Upper lobe of right lung (tissue), 1 donor: Measurements from ENCODE around the gene APBB2. TPM values are rescaled to one million over a fixed set of nuclear protein-coding genes. Genes with fewer than 3 reads are reported as not detected.
A peak's percentile ranks its signal among the peaks of the same experiment; 100 is the strongest.

Experiments used
- ATAC-seq: fragments of 200-7000 bp; cut with Tn5 transposase; one replicate; pipeline ENCODE4 v1.9.1; 2020; ENCODE audit warnings: mild to moderate bottlenecking, moderate library complexity
- DNase-seq: peaks from one replicate; pipeline ENCODE4 v3.0.0-alpha.2; 2020
- H3K27ac ChIP-seq: fragments of 200-600 bp; one replicate; pipeline ENCODE4 v1.8.0; 2022
- H3K27me3 ChIP-seq: fragments of 200-600 bp; one replicate; pipeline ENCODE4 v1.8.0; 2022; ENCODE audit warnings: mild to moderate bottlenecking
- H3K36me3 ChIP-seq: fragments of 200-600 bp; one replicate; pipeline ENCODE4 v1.8.0; 2022
- H3K4me1 ChIP-seq: fragments of 200-600 bp; one replicate; pipeline ENCODE4 v1.8.0; 2022
- H3K4me3 ChIP-seq: fragments of 200-600 bp; one replicate; pipeline ENCODE4 v1.8.0; 2022; ENCODE audit warnings: mild to moderate bottlenecking
- H3K9me3 ChIP-seq: fragments of 200-600 bp; one replicate; pipeline ENCODE4 v1.8.0; 2022
- CTCF ChIP-seq: fragments of 200-600 bp; IDR thresholded peaks from one replicate; pipeline ENCODE4 v1.8.0; 2022; ENCODE audit warnings: antibody characterized with exemption
- intact Hi-C: fragments of 100-400 bp; cut with DNase I; formaldehyde crosslinking; loops from one replicate; pipeline ENCODE4 v1.11.0; 2022
- total RNA-seq: library from RNA; stranded (reverse); fragmentation: NEBNext Ultra II Directional; extraction: Animal tissue kit (Norgen Biotek cat#: 25700); gene quantifications from one replicate; pipeline ENCODE4 v1.2.1, GENCODE V29; 2021
- donor health status: DM: no; HTN: yes; CAD: no; lungs with severe emphysema.

The APBB2 gene
- total RNA-seq, 1 donor from 2014 or later, result 88.2 TPM

GRCh38 chr4:41133454-41134018 is 80.8 kb downstream of the APBB2 start:
- Histone ChIP-seq H3K4me1 (peaks cover 39% of the 10 kb centered on the region), H3K36me3 (no peaks in the 10 kb centered on the region), H3K27me3 (no peaks in the 10 kb centered on the region), H3K9me3 (no peaks in the 10 kb centered on the region), H3K4me3 (no peak overlapping the region), H3K27ac (no peak overlapping the region)
- no peak for TF ChIP-seq CTCF
- intact Hi-C loops, result no loop called here
- ATAC-seq (peak; percentile 73), DNase-seq (no peak)

DNA sequence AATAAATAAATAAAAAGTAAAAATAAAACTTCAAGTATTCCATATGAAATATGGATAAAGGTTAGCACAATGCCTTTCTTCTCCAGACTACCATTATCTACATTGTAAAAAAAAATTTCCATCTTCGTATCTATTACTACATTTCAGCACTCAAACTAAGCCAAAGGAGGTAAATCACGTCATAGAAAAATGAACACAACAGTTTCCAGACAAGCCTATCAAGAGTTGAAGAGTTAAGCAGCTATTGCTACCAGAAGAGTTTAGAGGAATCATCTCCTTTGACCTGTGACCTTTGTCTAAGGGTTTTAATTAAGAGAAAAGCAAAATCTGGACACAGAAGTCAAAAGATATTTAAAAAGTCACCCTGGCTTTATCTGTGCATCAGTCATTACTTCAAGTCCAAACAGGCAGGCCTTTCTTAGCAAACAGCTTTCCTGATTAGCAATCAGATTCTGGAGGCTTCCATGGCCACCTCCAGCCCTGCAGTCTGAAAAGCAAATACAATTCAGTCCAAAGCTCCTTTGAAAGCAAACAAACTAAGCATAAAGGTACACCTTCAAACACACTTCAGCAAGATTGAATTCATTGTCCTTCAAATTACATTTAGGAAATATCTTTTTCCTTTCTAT is 82.2 kb downstream of the APBB2 start:
- ATAC-seq (peak; percentile 38), DNase-seq (no peak)
- Histone ChIP-seq H3K27ac (no peak overlapping the region), H3K4me1 (peaks cover 39% of the 10 kb centered on the region), H3K36me3 (no peaks in the 10 kb centered on the region), H3K9me3 (no peaks in the 10 kb centered on the region), H3K4me3 (no peak overlapping the region), H3K27me3 (no peaks in the 10 kb centered on the region)
- intact Hi-C loops, result no loop called here
- TF ChIP-seq CTCF, result no peak

DNA sequence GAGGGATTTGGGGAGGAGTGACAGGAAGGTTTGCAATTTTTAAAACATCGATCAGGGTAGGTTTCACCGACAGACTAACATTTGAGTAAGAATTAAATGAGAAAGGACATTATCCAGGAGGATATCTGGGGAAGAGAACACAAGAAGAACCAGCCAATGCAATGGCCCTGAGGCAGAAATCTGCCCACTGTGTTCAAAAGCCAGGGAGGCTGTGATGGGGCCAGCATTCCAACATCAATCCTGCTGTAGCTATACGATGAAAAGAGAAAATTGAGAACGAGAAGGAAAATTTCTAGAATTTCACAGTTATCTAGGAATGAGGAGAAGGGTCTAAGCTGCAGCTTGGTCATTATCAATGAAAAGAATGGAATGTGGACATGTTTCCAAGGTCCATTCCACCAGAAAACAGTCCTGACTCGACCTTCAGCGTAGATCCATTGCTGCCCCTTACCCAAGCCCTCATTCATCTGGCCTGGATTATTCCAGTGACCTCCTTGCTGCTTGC is 84.4 kb downstream of the APBB2 start:
- Histone ChIP-seq H3K9me3 (no peaks in the 10 kb centered on the region), H3K4me1 (peaks cover 30% of the 10 kb centered on the region), H3K27me3 (no peaks in the 10 kb centered on the region), H3K27ac (no peak overlapping the region), H3K36me3 (no peaks in the 10 kb centered on the region), H3K4me3 (no peak overlapping the region)
- DNase-seq, result no peak
- no peak for TF ChIP-seq CTCF
- intact Hi-C loops, result no loop called here
- no peak for ATAC-seq

- ATAC-seq (peak; percentile 49), DNase-seq (no peak)
- no peak for TF ChIP-seq CTCF
- Histone ChIP-seq H3K27ac (no peak overlapping the region), H3K4me1 (peaks cover 22% of the 10 kb centered on the region), H3K36me3 (no peaks in the 10 kb centered on the region), H3K27me3 (no peaks in the 10 kb centered on the region), H3K4me3 (no peak overlapping the region), H3K9me3 (no peaks in the 10 kb centered on the region)
- intact Hi-C loops, result no loop called here
These were observed 85.1 kb downstream of the APBB2 start for GRCh38 chr4:41129128-41129754.

DNA sequence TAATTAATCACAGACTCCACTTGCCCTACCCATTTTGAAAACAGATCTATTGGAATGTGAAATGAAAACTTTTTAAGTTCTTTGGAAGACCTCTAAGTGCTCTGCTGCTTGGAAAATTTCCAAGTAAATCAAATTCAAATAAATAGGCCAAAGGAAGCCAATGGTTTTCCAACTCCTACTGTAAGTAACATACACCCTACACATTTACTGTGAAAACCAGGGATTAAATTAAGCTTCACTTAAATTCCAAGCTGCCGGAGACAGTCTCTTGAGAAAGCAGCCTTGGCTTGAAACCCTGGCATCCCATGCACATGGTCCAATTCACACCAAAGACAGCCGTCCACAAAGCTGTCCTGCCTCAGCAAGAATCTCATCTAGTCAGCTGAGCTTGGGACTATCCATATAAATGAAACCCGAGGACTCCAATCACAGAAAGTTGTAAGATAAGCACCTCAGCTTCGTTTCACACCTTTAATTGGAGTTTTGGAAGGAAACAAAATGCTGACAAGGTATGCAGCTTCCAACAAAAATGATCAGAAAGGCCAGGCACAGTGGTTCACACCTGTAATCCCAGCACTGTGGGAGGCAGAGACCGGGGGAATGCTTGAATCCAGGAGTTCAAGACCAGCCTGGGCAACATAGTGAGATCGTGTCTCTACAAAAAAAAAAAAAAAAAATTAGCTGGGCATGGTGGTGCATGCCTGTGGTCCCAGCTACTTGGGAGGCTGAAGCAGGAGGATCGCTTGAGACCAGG is 88.6 kb downstream of the APBB2 start:
- H3K4me3 ChIP-seq, result no peak overlapping the region
- intact Hi-C loops, result no loop called here
- TF ChIP-seq CTCF, result no peak
- peaks cover 21% of the 10 kb centered on the region for H3K4me1 ChIP-seq
- DNase-seq (no peak), ATAC-seq (no peak)
- no peaks in the 10 kb centered on the region for H3K27me3 ChIP-seq
- H3K27ac ChIP-seq, result peak overlapping the region; percentile 48
- H3K9me3 ChIP-seq, result no peaks in the 10 kb centered on the region
- no peaks in the 10 kb centered on the region for H3K36me3 ChIP-seq
